ENCODE results near the gene HNRNPA2B1. TPM values are rescaled to one million over a fixed set of nuclear protein-coding genes. Genes with fewer than 3 reads are reported as not detected.
"Not testable (repeated sequence)": the region's sequence is repeated elsewhere in the genome, so short reads cannot be mapped to it uniquely, and the experiment has no call there.

The HNRNPA2B1 gene
- total RNA-seq, 4 donors from 2014 or later, result 123 to 362 (median 208) TPM

GRCh38 chr7:26186364-26187311 lies 13.9 kb downstream of the HNRNPA2B1 start:
- Histone ChIP-seq H3K9me3 (no peaks in the 10 kb centered on the region), H3K4me1 (peaks cover 0 to 7% (median under 1%) of the 10 kb centered on the region in 4 donors), H3K27ac (no peak overlapping the region), H3K36me3 (peaks cover 0 to 33% (median 12%) of the 10 kb centered on the region in 4 donors), H3K4me3 (no peak overlapping the region), H3K27me3 (no peaks in the 10 kb centered on the region)
- intact Hi-C loops (cut with DNase I; ENCODE audit: low total_unique reads) (no loop called here), in situ Hi-C loops (cut with MboI; ENCODE audit: low pct_ligation_motif_present in 1 of 4, low pct_unique_long_range_greater_than_20kb in 1 of 4, low sequenced_read_pairs in 3 of 4) (loop anchor here in 2 of 4 donors (25.0 kb wide), 1 partner anchor 976 kb away; the partner anchor contains the start of genes HOXA10 (in 2 of the 2), HOXA3 (in 2 of the 2), HOXA7 (in 2 of the 2) and HOXA9 (in 2 of the 2))
- 77 to 78% methylated on average over 4 to 5 of the region's 5 CpGs for WGBS, 2 donors (ENCODE audit: low coverage in 1 of 2)
- TF ChIP-seq, protein P1, sequence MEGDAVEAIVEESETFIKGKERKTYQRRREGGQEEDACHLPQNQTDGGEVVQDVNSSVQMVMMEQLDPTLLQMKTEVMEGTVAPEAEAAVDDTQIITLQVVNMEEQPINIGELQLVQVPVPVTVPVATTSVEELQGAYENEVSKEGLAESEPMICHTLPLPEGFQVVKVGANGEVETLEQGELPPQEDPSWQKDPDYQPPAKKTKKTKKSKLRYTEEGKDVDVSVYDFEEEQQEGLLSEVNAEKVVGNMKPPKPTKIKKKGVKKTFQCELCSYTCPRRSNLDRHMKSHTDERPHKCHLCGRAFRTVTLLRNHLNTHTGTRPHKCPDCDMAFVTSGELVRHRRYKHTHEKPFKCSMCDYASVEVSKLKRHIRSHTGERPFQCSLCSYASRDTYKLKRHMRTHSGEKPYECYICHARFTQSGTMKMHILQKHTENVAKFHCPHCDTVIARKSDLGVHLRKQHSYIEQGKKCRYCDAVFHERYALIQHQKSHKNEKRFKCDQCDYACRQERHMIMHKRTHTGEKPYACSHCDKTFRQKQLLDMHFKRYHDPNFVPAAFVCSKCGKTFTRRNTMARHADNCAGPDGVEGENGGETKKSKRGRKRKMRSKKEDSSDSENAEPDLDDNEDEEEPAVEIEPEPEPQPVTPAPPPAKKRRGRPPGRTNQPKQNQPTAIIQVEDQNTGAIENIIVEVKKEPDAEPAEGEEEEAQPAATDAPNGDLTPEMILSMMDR (IDR thresholded peaks at IDR 0.05), result no peak
- TF ChIP-seq POLR2AphosphoS5 (IDR thresholded peaks at IDR 0.05) (no peak), POLR2A (IDR thresholded peaks at IDR 0.05) (no peak), EP300 (IDR thresholded peaks at IDR 0.05; ENCODE audit: low read depth) (no peak)
- DNase-seq, result no peak

DNA sequence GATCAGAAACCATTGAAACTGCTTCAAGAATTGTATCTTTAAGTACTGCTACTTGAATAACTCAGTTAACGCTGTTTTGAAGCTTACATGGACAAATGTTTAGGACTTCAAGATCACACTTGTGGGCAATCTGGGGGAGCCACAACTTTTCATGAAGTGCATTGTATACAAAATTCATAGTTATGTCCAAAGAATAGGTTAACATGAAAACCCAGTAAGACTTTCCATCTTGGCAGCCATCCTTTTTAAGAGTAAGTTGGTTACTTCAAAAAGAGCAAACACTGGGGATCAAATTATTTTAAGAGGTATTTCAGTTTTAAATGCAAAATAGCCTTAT lies 14.7 kb downstream of the HNRNPA2B1 start:
- Histone ChIP-seq H3K4me1 (no peaks in the 10 kb centered on the region), H3K27ac (no peak overlapping the region), H3K4me3 (no peak overlapping the region), H3K27me3 (no peaks in the 10 kb centered on the region), H3K9me3 (no peaks in the 10 kb centered on the region), H3K36me3 (peaks cover 0 to 25% (median 8%) of the 10 kb centered on the region in 4 donors)
- in situ Hi-C loops (cut with MboI; ENCODE audit: low pct_ligation_motif_present in 1 of 4, low pct_unique_long_range_greater_than_20kb in 1 of 4, low sequenced_read_pairs in 3 of 4), result loop anchor here in 2 of 4 donors (25.0 kb wide), 1 partner anchor 976 kb away; the partner anchor contains the start of genes HOXA10 (in 2 of the 2), HOXA3 (in 2 of the 2), HOXA7 (in 2 of the 2) and HOXA9 (in 2 of the 2)
- DNase-seq, result no peak
- no peak for TF ChIP-seq EP300 (IDR thresholded peaks at IDR 0.05; ENCODE audit: low read depth)
- intact Hi-C loops (cut with DNase I; ENCODE audit: low total_unique reads), result no loop called here
- 83 to 88% methylated on average over 1 of the region's 1 CpG for WGBS, 2 donors (ENCODE audit: low coverage in 1 of 2)

GRCh38 chr7:26185131-26185843 lies 15.3 kb downstream of the HNRNPA2B1 start:
- WGBS, 2 donors (ENCODE audit: low coverage in 1 of 2), result 93 to 95% methylated on average over 8 to 10 of the region's 10 CpGs
- TF ChIP-seq, protein P1 (IDR thresholded peaks at IDR 0.05), result no peak
- TF ChIP-seq POLR2AphosphoS5 (IDR thresholded peaks at IDR 0.05), result peak in 1 of 3 donors; percentile 19
- Histone ChIP-seq H3K4me1 (no peaks in the 10 kb centered on the region), H3K27ac (no peak overlapping the region), H3K36me3 (peaks cover 0 to 19% (median 5%) of the 10 kb centered on the region in 4 donors), H3K4me3 (no peak overlapping the region), H3K27me3 (no peaks in the 10 kb centered on the region), H3K9me3 (no peaks in the 10 kb centered on the region)
- intact Hi-C loops (cut with DNase I; ENCODE audit: low total_unique reads), result no loop called here
- DNase-seq, result no peak
- in situ Hi-C loops (cut with MboI; ENCODE audit: low pct_ligation_motif_present in 1 of 4, low pct_unique_long_range_greater_than_20kb in 1 of 4, low sequenced_read_pairs in 3 of 4), result loop anchor here in 2 of 4 donors (25.0 kb wide), 1 partner anchor 977 kb away; the partner anchor contains the start of genes HOXA10 (in 2 of the 2), HOXA3 (in 2 of the 2), HOXA7 (in 2 of the 2) and HOXA9 (in 2 of the 2)

- H3K27ac ChIP-seq; H3K4me1 ChIP-seq; intact Hi-C loops (cut with DNase I; ENCODE audit: low total_unique reads); H3K27me3 ChIP-seq; DNase-seq; H3K9me3 ChIP-seq; H3K4me3 ChIP-seq: not testable (repeated sequence)
- TF ChIP-seq POLR2AphosphoS5 (IDR thresholded peaks at IDR 0.05), result peak in 1 of 3 donors; percentile 4
- in situ Hi-C loops (cut with MboI; ENCODE audit: low pct_ligation_motif_present in 1 of 4, low pct_unique_long_range_greater_than_20kb in 1 of 4, low sequenced_read_pairs in 3 of 4), result loop anchor here in 2 of 4 donors (25.0 kb wide), 1 partner anchor 978 kb away; the partner anchor contains the start of genes HOXA10 (in 2 of the 2), HOXA3 (in 2 of the 2), HOXA7 (in 2 of the 2) and HOXA9 (in 2 of the 2)
- H3K36me3 ChIP-seq, result peaks cover 0 to 11% (median 1%) of the 10 kb centered on the region in 4 donors
- 80% methylated on average over 4 of the region's 4 CpGs for WGBS, 2 donors (ENCODE audit: low coverage in 1 of 2)
Measured at GRCh38 chr7:26184281-26185101, 16.1 kb downstream of the HNRNPA2B1 start.

Data from transverse colon (tissue), 4 donors.